Keratinocyte (primary cell): ENCODE measurements around the gene UBE2L6. TPM values are rescaled to one million over a fixed set of nuclear protein-coding genes. Genes with fewer than 3 reads are reported as not detected.

Experiments used
- DNase-seq: peaks from one replicate; pipeline ENCODE4 v3.0.0-alpha.2; 2011; ENCODE audit warnings: low read depth, missing footprints, low spot score
- FAIRE-seq: peaks from 2 replicates; lab custom pipeline; 2011; peaks lifted over from hg19 to GRCh38; lab: Jason Lieb, UNC
- H2AFZ ChIP-seq: 2 replicates; pipeline ENCODE4 v1.6.0; 2012; ENCODE audit warnings: low read length, control low read depth, inconsistent platforms; ENCODE audit not compliant: control insufficient read depth
- H3K27ac ChIP-seq: 2 replicates; pipeline ENCODE4 v1.5.1; 2011; ENCODE audit warnings: low read length; ENCODE audit not compliant: control insufficient read depth, insufficient read depth
- H3K27me3 ChIP-seq: 3 replicates; pipeline ENCODE4 v1.6.0; 2011; ENCODE audit warnings: low read length; ENCODE audit not compliant: control insufficient read depth, insufficient read depth; ENCODE audit errors: extremely low read depth
- H3K36me3 ChIP-seq, 2 experiments: 2 replicates in 1 of 2; 3 replicates in 1 of 2; pipeline ENCODE4 v1.5.1; 2011; ENCODE audit warnings: low read length in 2 of 2, mild to moderate bottlenecking in 1 of 2; ENCODE audit not compliant: control insufficient read depth in 2 of 2, insufficient read depth in 2 of 2; ENCODE audit errors: extremely low read depth in 1 of 2
- H3K4me1 ChIP-seq: 3 replicates; pipeline ENCODE4 v1.5.1; 2011; ENCODE audit warnings: low read length; ENCODE audit not compliant: control insufficient read depth, insufficient read depth; ENCODE audit errors: extremely low read depth
- H3K4me2 ChIP-seq: 3 replicates; pipeline ENCODE4 v1.6.0; 2011; ENCODE audit warnings: low read depth, low read length; ENCODE audit not compliant: control insufficient read depth, insufficient read depth; ENCODE audit errors: extremely low read depth
- H3K4me3 ChIP-seq, 3 experiments: fragments of 200-600 bp in 1 of 3; sonication (generic) in 1 of 3; 2 replicates in 2 of 3; 3 replicates in 1 of 3; pipeline ENCODE4 v1.5.1; 2011 to 2016; ENCODE audit warnings: low read length in 3 of 3, mild to moderate bottlenecking in 3 of 3, control low read depth in 2 of 3, inconsistent platforms in 1 of 3, low read depth in 1 of 3, mixed read lengths in 1 of 3, mixed run types in 1 of 3, moderate library complexity in 1 of 3; ENCODE audit not compliant: control insufficient read depth in 2 of 3, insufficient read depth in 2 of 3; ENCODE audit errors: extremely low read depth in 1 of 3
- H3K79me2 ChIP-seq: 2 replicates; pipeline ENCODE4 v1.6.0; 2012; ENCODE audit warnings: low read length; ENCODE audit not compliant: control insufficient read depth, insufficient read depth
- H3K9ac ChIP-seq: 3 replicates; pipeline ENCODE4 v1.6.0; 2011; ENCODE audit warnings: low read length; ENCODE audit not compliant: control insufficient read depth, insufficient read depth; ENCODE audit errors: extremely low read depth
- H3K9me1 ChIP-seq: 3 replicates; pipeline ENCODE4 v1.6.0; 2011; ENCODE audit warnings: low read length; ENCODE audit not compliant: control insufficient read depth, insufficient read depth; ENCODE audit errors: extremely low read depth
- H3K9me3 ChIP-seq: 2 replicates; pipeline ENCODE4 v1.5.1; 2012; ENCODE audit warnings: low read depth, low read length; ENCODE audit not compliant: control insufficient read depth
- H4K20me1 ChIP-seq: 3 replicates; pipeline ENCODE4 v1.6.0; 2011; ENCODE audit warnings: low read length; ENCODE audit not compliant: control insufficient read depth, insufficient read depth; ENCODE audit errors: extremely low read depth
- CTCF ChIP-seq, 3 experiments: IDR thresholded peaks in 1 of 3; conservative IDR thresholded peaks in 1 of 3; optimal IDR thresholded peaks in 1 of 3; 2 replicates in 2 of 3; 3 replicates in 1 of 3; pipeline versions ENCODE3 to v1.5.1; 2011; ENCODE audit warnings: low read length in 3 of 3, mild to moderate bottlenecking in 3 of 3, moderate library complexity in 2 of 3, control low read depth in 1 of 3, inconsistent platforms in 1 of 3; ENCODE audit not compliant: insufficient read depth in 2 of 3; ENCODE audit errors: extremely low read depth in 1 of 3
- EZH2 ChIP-seq: IDR thresholded peaks from one replicate; pipeline ENCODE4 v1.6.1; 2012; ENCODE audit warnings: inconsistent platforms, mild to moderate bottlenecking, low read length, moderate library complexity
- dilution Hi-C: fragments of 300-500 bp; cut with MboI; formaldehyde crosslinking; loops from one replicate; pipeline ENCODE4 v1.7.0; 2020; ENCODE audit warnings: low sequenced_read_pairs; ENCODE audit not compliant: extremely low pct_ligation_motif_present
- polyA plus RNA-seq, 5 experiments: library from polyadenylated mRNA; depleted of rRNA in 3 of 5; stranded (reverse) in 3 of 5; stranded (forward) in 1 of 5; unstranded in 1 of 5; fragments of >200 nt; gene quantifications; 1 replicate in 1 of 5; 2 replicates in 3 of 5; 3 replicates in 1 of 5; pipeline versions ENCODE4 v1.2.1 to v1.2.3, GENCODE V29; 2011 to 2012; ENCODE audit warnings: missing spikeins in 2 of 5, low read depth in 1 of 5, low replicate concordance in 1 of 5

The UBE2L6 gene
- polyA plus RNA-seq, 1 donor (not counting 4 experiments of a cell fraction or from before 2014, with no cell fraction given) = 56.6 TPM

DNA sequence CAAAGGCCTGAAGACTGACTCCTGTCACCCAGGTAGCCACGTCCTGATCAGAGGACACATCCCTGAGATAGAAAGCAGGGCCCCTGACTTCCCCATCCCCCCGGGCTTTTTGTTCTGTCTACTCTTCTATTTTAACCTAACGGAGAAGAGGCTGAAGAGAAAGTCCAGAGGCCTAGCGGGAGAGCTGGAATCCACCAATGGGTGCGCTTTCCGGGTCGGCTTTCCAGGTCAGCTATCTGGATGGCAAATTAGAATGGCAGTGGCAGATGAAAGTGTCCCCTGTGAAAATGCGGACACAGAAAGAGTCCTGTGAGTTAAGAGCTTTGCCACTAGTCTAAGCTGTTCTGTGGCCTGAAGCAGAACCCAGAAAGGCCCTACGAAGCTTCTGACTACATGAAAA is 16.9 kb upstream of the UBE2L6 start:
- no peak for FAIRE-seq
- Histone ChIP-seq H3K9me3 (no peaks in the 10 kb centered on the region), H3K9ac (no peak overlapping the region), H3K9me1 (no peaks in the 10 kb centered on the region), H3K4me3 (no peak overlapping the region), H3K79me2 (no peaks in the 10 kb centered on the region), H3K4me2 (no peak overlapping the region), H3K36me3 (no peaks in the 10 kb centered on the region), H2AFZ (no peak overlapping the region), H3K4me1 (no peaks in the 10 kb centered on the region), H4K20me1 (no peaks in the 10 kb centered on the region), H3K27ac (no peak overlapping the region), H3K27me3 (no peaks in the 10 kb centered on the region)
- TF ChIP-seq CTCF (optimal IDR thresholded peaks at IDR 0.05 in 1 of 3, IDR thresholded peaks at IDR 0.05 in 1 of 3, conservative IDR thresholded peaks at IDR 0.05 in 1 of 3; ENCODE audit: extremely low read depth in 1 of 3, insufficient read depth in 2 of 3, low read length in 3 of 3) = no peak
- TF ChIP-seq EZH2 = no peak
- no peak for DNase-seq
- dilution Hi-C loops = no loop called here

GRCh38 chr11:57574061-57574460 is 6.6 kb upstream of the UBE2L6 start:
- Histone ChIP-seq H3K79me2 (no peaks in the 10 kb centered on the region), H3K4me2 (no peak overlapping the region), H3K36me3 (no peaks in the 10 kb centered on the region), H2AFZ (no peak overlapping the region), H3K9ac (no peak overlapping the region), H3K9me3 (no peaks in the 10 kb centered on the region), H3K27ac (no peak overlapping the region), H3K4me3 (no peak overlapping the region), H3K9me1 (no peaks in the 10 kb centered on the region), H3K4me1 (peaks cover 7% of the 10 kb centered on the region), H4K20me1 (no peaks in the 10 kb centered on the region), H3K27me3 (no peaks in the 10 kb centered on the region)
- no peak for DNase-seq
- FAIRE-seq = no peak
- TF ChIP-seq EZH2 (no peak), CTCF (optimal IDR thresholded peaks at IDR 0.05 in 1 of 3, IDR thresholded peaks at IDR 0.05 in 1 of 3, conservative IDR thresholded peaks at IDR 0.05 in 1 of 3; ENCODE audit: extremely low read depth in 1 of 3, insufficient read depth in 2 of 3, low read length in 3 of 3) (no peak)
- dilution Hi-C loops = no loop called here
